Neural crest cell (in vitro differentiated cells): ENCODE data around the gene RABEP1. TPM values are rescaled to one million over a fixed set of nuclear protein-coding genes. Genes with fewer than 3 reads are reported as not detected.

Experiments used
- DNase-seq: peaks from one replicate; pipeline ENCODE4 v3.0.0; 2021; ENCODE audit warnings: low read depth, mixed read lengths, low spot score
- H3K27ac Mint-ChIP-seq: one replicate; pipeline ENCODE4 v1.8.0; 2021; ENCODE audit warnings: mild to moderate bottlenecking, mixed read lengths; ENCODE audit not compliant: unreplicated experiment
- H3K27me3 Mint-ChIP-seq: 2 replicates; pipeline ENCODE4 v1.8.0; 2021; ENCODE audit warnings: low read depth, mild to moderate bottlenecking, mixed read lengths
- H3K36me3 Mint-ChIP-seq: 2 replicates; pipeline ENCODE4 v1.8.0; 2021; ENCODE audit warnings: low read depth, mild to moderate bottlenecking, mixed read lengths
- H3K4me1 Mint-ChIP-seq: 2 replicates; pipeline ENCODE4 v1.8.0; 2021; ENCODE audit warnings: mixed read lengths
- H3K4me3 Mint-ChIP-seq: one replicate; pipeline ENCODE4 v1.8.0; 2021; ENCODE audit warnings: mild to moderate bottlenecking, mixed read lengths
- H3K9me3 Mint-ChIP-seq: 2 replicates; pipeline ENCODE4 v1.8.0; 2021; ENCODE audit warnings: mixed read lengths
- CTCF ChIP-seq: fragments of 200-600 bp; sonication (generic); conservative IDR thresholded peaks from 2 replicates; pipeline ENCODE4 v1.5.0; 2021; ENCODE audit warnings: antibody characterized with exemption, mild to moderate bottlenecking
- total RNA-seq: library from RNA; stranded (reverse); gene quantifications from 2 replicates; pipeline ENCODE4 v1.2.1, GENCODE V29; 2021

RABEP1 gene
- total RNA-seq, 1 donor from 2014 or later, result 57.9 TPM

- no peak for TF ChIP-seq CTCF
- no peaks in the 10 kb centered on the region for H3K27me3 Mint-ChIP-seq
- H3K27ac Mint-ChIP-seq, result no peak overlapping the region
- no peaks in the 10 kb centered on the region for H3K9me3 Mint-ChIP-seq
- no peaks in the 10 kb centered on the region for H3K36me3 Mint-ChIP-seq
- DNase-seq, result no peak
- H3K4me3 Mint-ChIP-seq, result no peak overlapping the region
- peaks cover 6% of the 10 kb centered on the region for H3K4me1 Mint-ChIP-seq
These were observed 18.6 kb upstream of the RABEP1 start for GRCh38 chr17:5263441-5263840.

- Mint-ChIP-seq H3K27me3 (no peaks in the 10 kb centered on the region), H3K27ac (no peak overlapping the region), H3K4me3 (no peak overlapping the region), H3K9me3 (no peaks in the 10 kb centered on the region), H3K4me1 (peaks cover 6% of the 10 kb centered on the region), H3K36me3 (no peaks in the 10 kb centered on the region)
- no peak for TF ChIP-seq CTCF
- no peak for DNase-seq
These were observed 17.2 kb upstream of the RABEP1 start for GRCh38 chr17:5264893-5265292.

DNA sequence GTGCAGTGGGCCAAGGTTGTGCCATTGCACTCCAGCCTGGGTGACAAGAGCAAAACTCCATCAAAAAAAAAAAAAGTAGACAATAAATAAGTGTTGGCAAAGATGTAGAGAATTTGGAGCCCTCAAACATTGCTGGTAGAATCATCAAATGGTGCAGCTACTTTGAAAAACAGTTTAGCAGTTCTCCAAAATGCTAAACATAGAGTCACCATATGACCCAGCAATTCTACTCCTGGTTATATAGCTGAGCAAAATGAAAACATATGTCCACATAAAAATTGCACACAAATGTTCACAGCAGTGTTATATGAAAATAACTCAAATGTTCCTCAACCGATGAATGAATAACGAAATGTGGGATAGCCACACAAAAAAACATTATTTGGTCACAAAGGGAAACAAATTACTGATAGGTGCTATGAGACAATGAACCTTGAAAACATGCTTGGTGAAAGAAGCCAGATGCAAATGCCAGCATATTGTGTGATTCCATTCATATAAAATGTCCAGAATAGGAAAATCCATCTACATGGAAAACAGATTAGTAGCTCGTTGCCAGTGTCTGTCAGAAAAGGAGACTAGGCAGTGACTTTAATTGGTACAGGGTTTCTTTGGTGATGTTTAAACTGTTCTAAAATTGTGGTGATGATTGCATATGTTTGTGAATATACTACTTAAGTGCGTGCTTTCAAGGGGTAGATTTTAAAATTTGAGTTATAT lies 12.7 kb upstream of the RABEP1 start:
- Mint-ChIP-seq H3K36me3 (no peaks in the 10 kb centered on the region), H3K4me1 (no peaks in the 10 kb centered on the region), H3K4me3 (no peak overlapping the region), H3K27ac (no peak overlapping the region), H3K9me3 (no peaks in the 10 kb centered on the region), H3K27me3 (peaks cover 3% of the 10 kb centered on the region)
- DNase-seq, result no peak
- TF ChIP-seq CTCF, result no peak

- Mint-ChIP-seq H3K27me3 (peaks cover 3% of the 10 kb centered on the region), H3K4me3 (no peak overlapping the region), H3K27ac (no peak overlapping the region), H3K9me3 (no peaks in the 10 kb centered on the region), H3K36me3 (no peaks in the 10 kb centered on the region), H3K4me1 (no peaks in the 10 kb centered on the region)
- DNase-seq, result no peak
- no peak for TF ChIP-seq CTCF
These were observed 9.8 kb upstream of the RABEP1 start for GRCh38 chr17:5272322-5272721.

DNA sequence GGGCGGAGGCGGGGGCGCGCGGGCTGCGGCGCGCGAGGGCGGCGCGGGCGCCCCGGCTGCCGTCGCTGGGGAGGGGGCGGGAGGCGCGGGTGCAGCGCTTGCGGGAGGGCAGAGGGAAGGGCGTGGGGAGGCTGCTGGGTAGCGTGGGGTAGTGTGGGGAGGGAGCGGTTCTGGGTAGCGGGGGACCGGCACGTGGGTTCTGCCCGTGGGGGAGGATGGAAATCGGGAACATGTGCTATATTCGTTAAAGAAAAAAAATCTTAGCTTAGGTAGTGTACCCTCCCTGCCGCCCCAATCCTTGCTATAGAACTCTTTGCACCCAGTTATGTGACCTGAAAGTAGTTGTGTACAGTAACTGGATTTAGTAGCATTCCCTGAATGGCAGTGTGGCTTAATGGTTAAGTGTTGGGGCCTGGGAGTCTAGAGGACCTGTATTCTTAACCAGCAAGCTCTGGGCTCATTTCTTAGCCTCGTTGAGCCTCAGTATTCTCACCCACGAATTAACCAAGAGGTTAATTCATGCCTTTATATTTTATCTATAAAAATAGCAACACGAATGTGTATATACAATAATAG lies 646 bp downstream of the RABEP1 start:
- Mint-ChIP-seq H3K27ac (peak overlapping the region; percentile 83), H3K36me3 (no peaks in the 10 kb centered on the region), H3K4me1 (peaks cover 28% of the 10 kb centered on the region), H3K27me3 (no peaks in the 10 kb centered on the region), H3K9me3 (no peaks in the 10 kb centered on the region), H3K4me3 (peak overlapping the region; percentile 95)
- no peak for DNase-seq
- TF ChIP-seq CTCF, result no peak
